Measurements from ENCODE around the gene NR6A1.

Gene NR6A1

GRCh38 chr9:124799274-124800006 is 28.3 kb upstream of the NR6A1 start:
- in situ Hi-C loops (cut with MboI; ENCODE audit: low pct_unique_long_range_greater_than_20kb, low sequenced_read_pairs), result no loop called here
- DNase-seq, result no peak

GRCh38 chr9:124797343-124798103 is 26.4 kb upstream of the NR6A1 start:
- DNase-seq, result no peak
- in situ Hi-C loops (cut with MboI; ENCODE audit: low pct_unique_long_range_greater_than_20kb, low sequenced_read_pairs), result no loop called here

GRCh38 chr9:124795881-124796431 is 24.8 kb upstream of the NR6A1 start:
- DNase-seq, result no peak
- in situ Hi-C loops (cut with MboI; ENCODE audit: low pct_unique_long_range_greater_than_20kb, low sequenced_read_pairs), result no loop called here

- no peak for DNase-seq
- in situ Hi-C loops (cut with MboI; ENCODE audit: low pct_unique_long_range_greater_than_20kb, low sequenced_read_pairs), result no loop called here
These were observed 23.9 kb upstream of the NR6A1 start for GRCh38 chr9:124794902-124795491.

- in situ Hi-C loops (cut with MboI; ENCODE audit: low pct_unique_long_range_greater_than_20kb, low sequenced_read_pairs), result no loop called here
- no peak for DNase-seq
These were observed 22.0 kb upstream of the NR6A1 start for GRCh38 chr9:124793015-124793541.

GRCh38 chr9:124792257-124793014 is 21.3 kb upstream of the NR6A1 start:
- in situ Hi-C loops (cut with MboI; ENCODE audit: low pct_unique_long_range_greater_than_20kb, low sequenced_read_pairs), result no loop called here
- no peak for DNase-seq

GRCh38 chr9:124790801-124791505 is 19.8 kb upstream of the NR6A1 start:
- in situ Hi-C loops (cut with MboI; ENCODE audit: low pct_unique_long_range_greater_than_20kb, low sequenced_read_pairs), result no loop called here
- no peak for DNase-seq

- in situ Hi-C loops (cut with MboI; ENCODE audit: low pct_unique_long_range_greater_than_20kb, low sequenced_read_pairs), result no loop called here
- DNase-seq, result no peak
These were observed 19.2 kb upstream of the NR6A1 start for GRCh38 chr9:124790301-124790700.

- DNase-seq, result no peak
- in situ Hi-C loops (cut with MboI; ENCODE audit: low pct_unique_long_range_greater_than_20kb, low sequenced_read_pairs), result no loop called here
These were observed 18.4 kb upstream of the NR6A1 start for GRCh38 chr9:124789531-124789930.

- no peak for DNase-seq
- in situ Hi-C loops (cut with MboI; ENCODE audit: low pct_unique_long_range_greater_than_20kb, low sequenced_read_pairs), result no loop called here
These were observed 17.6 kb upstream of the NR6A1 start for GRCh38 chr9:124788542-124789217.

- in situ Hi-C loops (cut with MboI; ENCODE audit: low pct_unique_long_range_greater_than_20kb, low sequenced_read_pairs), result no loop called here
- DNase-seq, result no peak
These were observed 15.9 kb upstream of the NR6A1 start for GRCh38 chr9:124786881-124787573.

GRCh38 chr9:124784509-124784908 is 13.4 kb upstream of the NR6A1 start:
- in situ Hi-C loops (cut with MboI; ENCODE audit: low pct_unique_long_range_greater_than_20kb, low sequenced_read_pairs), result no loop called here
- DNase-seq, result peak; percentile 90

- no peak for DNase-seq
- in situ Hi-C loops (cut with MboI; ENCODE audit: low pct_unique_long_range_greater_than_20kb, low sequenced_read_pairs), result no loop called here
These were observed 12.7 kb upstream of the NR6A1 start for GRCh38 chr9:124783830-124784229.

- DNase-seq, result no peak
- in situ Hi-C loops (cut with MboI; ENCODE audit: low pct_unique_long_range_greater_than_20kb, low sequenced_read_pairs), result no loop called here
These were observed 11.8 kb upstream of the NR6A1 start for GRCh38 chr9:124782661-124783574.

- no peak for DNase-seq
- in situ Hi-C loops (cut with MboI; ENCODE audit: low pct_unique_long_range_greater_than_20kb, low sequenced_read_pairs), result no loop called here
These were observed 11.0 kb upstream of the NR6A1 start for GRCh38 chr9:124781967-124782660.

GRCh38 chr9:124780757-124781151 is 9.6 kb upstream of the NR6A1 start:
- no peak for DNase-seq
- in situ Hi-C loops (cut with MboI; ENCODE audit: low pct_unique_long_range_greater_than_20kb, low sequenced_read_pairs), result no loop called here

Data from KBM-7 (cell line).